Thoracic aorta (tissue), 2 donors: Measurements from ENCODE around the gene BST1. TPM values are rescaled to one million over a fixed set of nuclear protein-coding genes. Genes with fewer than 3 reads are reported as not detected.
A peak's percentile ranks its signal among the peaks of the same experiment; 100 is the strongest.

Source experiments
- ATAC-seq: fragments of 150-250 bp; one replicate; pipeline ENCODE4 v1.8.0; 2017; ENCODE audit warnings: low read depth; ENCODE audit not compliant: insufficient number of reproducible peaks, low FRiP score
- DNase-seq: peaks from one replicate; pipeline ENCODE4 v3.0.0-alpha.2; 2020; ENCODE audit warnings: low spot score
- H3K27ac ChIP-seq, 2 donors: fragments of 200-600 bp; sonication (generic); 1 replicate in 1 of 2; 2 replicates in 1 of 2; pipeline ENCODE4 v1.5.1; 2016; ENCODE audit warnings: mild to moderate bottlenecking in 2 of 2, moderate library complexity in 2 of 2
- H3K27me3 ChIP-seq: fragments of 200-600 bp; sonication (generic); replicated peaks from 2 replicates; pipeline ENCODE4 v1.6.0; 2016; ENCODE audit warnings: mild to moderate bottlenecking; ENCODE audit not compliant: insufficient read depth
- H3K36me3 ChIP-seq: fragments of 200-600 bp; sonication (generic); one replicate; pipeline ENCODE4 v1.5.1; 2016
- H3K4me1 ChIP-seq, 2 donors: fragments of 200-600 bp; sonication (generic); 1 replicate in 1 of 2; 2 replicates in 1 of 2; pipeline versions ENCODE4 v1.5.1 to v1.6.0; 2016; ENCODE audit warnings: low read depth in 2 of 2, mild to moderate bottlenecking in 1 of 2; ENCODE audit not compliant: control insufficient read depth in 1 of 2
- H3K4me3 ChIP-seq: fragments of 200-600 bp; sonication (generic); 2 replicates; pipeline ENCODE4 v1.5.1; 2016; ENCODE audit warnings: mild to moderate bottlenecking
- H3K9me3 ChIP-seq: fragments of 200-600 bp; sonication (generic); 2 replicates; pipeline ENCODE4 v1.5.1; 2016
- total RNA-seq, 2 donors: library from RNA; depleted of rRNA; stranded (reverse); fragments of >200 nt; gene quantifications; one replicate each; pipeline versions ENCODE4 v1.1.0 to v1.2.3, GENCODE V29; 2016
- TF ChIP-seq, protein P1 (sequence below): fragments of 200-600 bp; sonication (generic); IDR thresholded peaks from one replicate; pipeline ENCODE4 v1.5.1; 2019; ENCODE audit warnings: antibody characterized with exemption

The BST1 gene
- total RNA-seq, 2 donors from 2014 or later: 9.2 to 15.7 TPM

DNA sequence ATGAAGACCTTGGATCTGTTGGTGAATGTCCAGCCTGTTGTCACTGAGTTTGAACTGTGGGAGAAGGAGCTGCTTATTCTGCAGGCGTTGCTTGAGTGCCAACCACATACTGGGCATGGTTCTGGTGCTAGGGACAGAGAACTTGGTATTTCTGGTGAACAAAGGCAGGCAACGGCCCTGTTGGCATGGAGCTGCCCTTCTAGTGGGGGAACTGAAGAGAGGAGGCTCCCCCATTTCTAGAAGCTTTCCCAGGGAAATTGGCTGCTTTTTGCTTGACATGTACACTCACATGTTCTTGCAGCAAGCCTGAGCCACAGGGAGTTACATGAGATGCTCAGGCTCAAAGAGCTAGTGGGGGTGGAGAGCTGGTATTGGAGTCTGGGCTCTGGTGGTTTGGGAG, 66.3 kb downstream of the BST1 start:
- Histone ChIP-seq H3K27me3 (no peaks in the 10 kb centered on the region), H3K4me3 (no peak overlapping the region), H3K36me3 (no peaks in the 10 kb centered on the region), H3K27ac (no peak overlapping the region), H3K9me3 (no peaks in the 10 kb centered on the region), H3K4me1 (no peaks in the 10 kb centered on the region)
- TF ChIP-seq, protein P1, sequence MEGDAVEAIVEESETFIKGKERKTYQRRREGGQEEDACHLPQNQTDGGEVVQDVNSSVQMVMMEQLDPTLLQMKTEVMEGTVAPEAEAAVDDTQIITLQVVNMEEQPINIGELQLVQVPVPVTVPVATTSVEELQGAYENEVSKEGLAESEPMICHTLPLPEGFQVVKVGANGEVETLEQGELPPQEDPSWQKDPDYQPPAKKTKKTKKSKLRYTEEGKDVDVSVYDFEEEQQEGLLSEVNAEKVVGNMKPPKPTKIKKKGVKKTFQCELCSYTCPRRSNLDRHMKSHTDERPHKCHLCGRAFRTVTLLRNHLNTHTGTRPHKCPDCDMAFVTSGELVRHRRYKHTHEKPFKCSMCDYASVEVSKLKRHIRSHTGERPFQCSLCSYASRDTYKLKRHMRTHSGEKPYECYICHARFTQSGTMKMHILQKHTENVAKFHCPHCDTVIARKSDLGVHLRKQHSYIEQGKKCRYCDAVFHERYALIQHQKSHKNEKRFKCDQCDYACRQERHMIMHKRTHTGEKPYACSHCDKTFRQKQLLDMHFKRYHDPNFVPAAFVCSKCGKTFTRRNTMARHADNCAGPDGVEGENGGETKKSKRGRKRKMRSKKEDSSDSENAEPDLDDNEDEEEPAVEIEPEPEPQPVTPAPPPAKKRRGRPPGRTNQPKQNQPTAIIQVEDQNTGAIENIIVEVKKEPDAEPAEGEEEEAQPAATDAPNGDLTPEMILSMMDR: no peak
- no peak for DNase-seq
- ATAC-seq: no peak

DNA sequence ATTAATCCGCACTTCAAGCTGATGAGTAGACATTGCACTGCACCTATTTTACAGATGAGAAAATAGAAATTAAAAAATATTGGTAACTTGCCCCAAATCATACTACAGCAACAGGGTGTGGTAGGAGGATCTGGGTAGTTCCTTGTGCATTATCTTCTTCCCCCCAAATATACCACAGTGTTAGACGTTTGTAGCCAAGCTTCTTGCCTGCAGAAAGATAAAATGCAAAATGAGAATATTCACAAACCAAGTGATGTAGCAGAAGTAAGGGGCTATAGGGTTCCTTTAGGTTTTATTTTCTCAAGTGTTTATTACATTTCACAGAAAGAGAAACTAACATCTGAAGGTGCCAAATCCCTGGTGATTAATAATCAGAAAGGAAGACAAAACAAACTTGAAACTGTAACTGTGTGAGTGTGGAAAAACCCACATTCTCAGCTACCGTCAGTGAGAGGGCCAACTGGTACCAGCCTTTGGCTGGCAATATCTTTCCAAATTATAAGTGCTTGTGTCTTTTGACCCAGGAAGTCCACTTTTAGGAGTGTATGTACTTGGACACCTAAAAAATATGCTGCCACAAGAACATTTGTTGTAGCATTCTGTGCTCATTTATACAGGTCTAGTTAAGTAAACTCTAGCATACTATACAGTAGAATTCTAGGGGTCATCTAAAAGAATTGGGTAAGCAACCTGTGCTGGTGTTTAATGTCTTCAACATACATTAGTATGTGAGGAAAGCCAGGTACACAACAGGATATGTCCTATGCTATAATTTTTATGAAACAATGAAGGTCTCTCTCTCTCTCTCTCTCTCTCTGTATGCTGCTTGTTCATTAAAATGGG, 68.6 kb downstream of the BST1 start:
- no peak overlapping the region for H3K4me3 ChIP-seq
- no peak overlapping the region for H3K27ac ChIP-seq
- ATAC-seq (no peak), DNase-seq (no peak)
- H3K4me1 ChIP-seq: no peaks in the 10 kb centered on the region
- TF ChIP-seq, protein P1: no peak
- H3K9me3 ChIP-seq: no peaks in the 10 kb centered on the region
- H3K27me3 ChIP-seq: no peaks in the 10 kb centered on the region
- H3K36me3 ChIP-seq: no peaks in the 10 kb centered on the region

DNA sequence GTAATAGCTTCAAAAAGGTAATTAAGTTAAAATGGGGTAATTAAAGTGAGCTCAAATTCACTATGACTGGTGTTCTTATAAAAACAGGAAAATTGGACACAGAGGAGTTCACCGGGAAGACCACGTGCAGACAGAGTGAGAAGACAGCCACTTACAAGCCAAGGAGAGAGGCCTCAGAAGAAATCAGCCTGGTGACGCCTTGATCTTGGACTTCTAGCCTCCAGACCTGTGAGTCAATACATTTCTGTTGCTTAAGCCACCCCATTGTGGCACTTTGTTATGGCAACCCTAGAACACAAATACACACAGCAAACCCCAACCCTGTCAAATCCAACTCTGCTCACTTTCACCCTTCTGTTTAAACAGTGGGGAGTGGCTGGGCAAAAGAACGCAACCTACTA, 71.2 kb downstream of the BST1 start:
- TF ChIP-seq, protein P1: no peak
- no peak for DNase-seq
- Histone ChIP-seq H3K9me3 (no peaks in the 10 kb centered on the region), H3K4me3 (no peak overlapping the region), H3K4me1 (peaks cover 0 to 5% of the 10 kb centered on the region in 2 donors), H3K36me3 (no peaks in the 10 kb centered on the region), H3K27me3 (no peaks in the 10 kb centered on the region), H3K27ac (no peak overlapping the region)
- ATAC-seq: no peak

DNA sequence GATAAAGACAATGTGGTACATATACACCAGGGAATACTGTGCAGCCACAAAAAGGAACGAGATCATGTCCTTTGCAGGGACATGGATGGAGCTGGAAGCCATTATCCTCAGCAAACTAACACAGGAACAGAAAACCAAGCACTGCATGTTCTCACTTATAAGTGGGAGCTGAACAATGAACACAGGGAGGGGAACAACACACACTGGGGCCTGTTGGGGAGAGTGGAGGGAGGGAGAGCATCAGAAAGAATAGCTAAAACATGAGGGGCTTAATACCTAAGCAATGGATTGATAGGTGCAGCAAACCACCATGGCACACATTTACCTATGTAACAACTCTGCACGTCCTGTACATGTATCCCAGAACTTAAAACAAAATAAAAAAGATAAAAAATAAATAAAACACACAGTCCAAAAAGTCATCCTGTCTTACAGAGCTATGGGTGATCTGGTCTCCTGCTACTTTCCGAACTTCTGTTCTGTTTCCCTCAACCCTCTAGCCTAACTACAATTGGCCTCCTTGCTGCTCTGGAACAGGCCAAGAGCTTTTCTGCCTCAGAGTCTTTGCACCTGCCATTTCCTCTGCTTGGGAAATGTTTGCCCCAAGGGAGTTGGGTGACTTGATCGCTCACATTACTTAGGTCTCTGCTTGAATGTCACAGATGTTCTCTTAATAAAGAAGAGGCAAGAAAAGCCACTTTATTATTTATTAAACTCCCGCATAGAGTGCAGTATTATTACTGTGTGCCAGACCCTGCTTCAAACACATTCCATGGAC, 74.2 kb downstream of the BST1 start:
- Histone ChIP-seq H3K27ac (no peak overlapping the region), H3K4me3 (no peak overlapping the region), H3K36me3 (no peaks in the 10 kb centered on the region), H3K9me3 (no peaks in the 10 kb centered on the region), H3K4me1 (peaks cover 5 to 7% of the 10 kb centered on the region in 2 donors), H3K27me3 (no peaks in the 10 kb centered on the region)
- DNase-seq: no peak
- TF ChIP-seq, protein P1: no peak
- ATAC-seq: no peak

DNA sequence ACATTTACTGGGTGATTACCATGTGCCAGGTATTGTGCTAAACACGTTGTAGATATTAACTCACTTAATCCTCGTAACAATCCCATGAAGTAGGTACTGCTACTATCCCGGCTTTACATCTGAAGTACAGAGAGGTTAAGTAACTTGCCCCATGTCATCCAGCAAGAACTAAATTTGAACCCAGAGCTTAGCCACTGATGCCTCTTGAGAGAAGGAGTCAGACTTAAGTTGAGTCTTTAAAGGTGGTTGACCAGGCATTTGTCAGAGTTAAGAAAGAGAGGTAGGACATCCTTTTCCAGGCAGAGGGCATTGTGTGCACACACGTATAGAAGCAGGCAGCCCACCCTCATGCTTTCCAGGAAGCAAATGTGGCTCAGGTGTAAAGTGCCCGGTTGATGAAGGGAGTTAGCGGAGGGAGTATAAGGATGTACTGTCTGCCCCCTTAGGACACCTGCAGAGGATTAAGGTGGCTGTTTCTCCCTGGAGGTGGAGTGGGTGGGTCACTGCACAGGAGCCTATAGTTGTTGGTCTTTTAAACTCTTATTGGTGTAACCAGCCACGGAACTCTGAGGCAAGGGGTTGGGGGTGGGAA, 74.9 kb downstream of the BST1 start:
- DNase-seq: no peak
- Histone ChIP-seq H3K27ac (no peak overlapping the region), H3K4me1 (peaks cover 5 to 7% of the 10 kb centered on the region in 2 donors), H3K36me3 (no peaks in the 10 kb centered on the region), H3K4me3 (peak overlapping the region; percentile 73), H3K9me3 (no peaks in the 10 kb centered on the region), H3K27me3 (no peaks in the 10 kb centered on the region)
- TF ChIP-seq, protein P1: no peak
- ATAC-seq: no peak
